Left lung (tissue), 10 donors: ENCODE results near the gene GMEB2. TPM values are rescaled to one million over a fixed set of nuclear protein-coding genes. Genes with fewer than 3 reads are reported as not detected.

Source experiments
- ATAC-seq: fragments of 200-7000 bp; cut with Tn5 transposase; one replicate; pipeline ENCODE4 v1.9.1; 2020; ENCODE audit warnings: moderate library complexity
- DNase-seq, 4 donors: peaks; one replicate each; pipeline ENCODE4 v3.0.0-alpha.2; 2013 to 2020
- H3K27ac ChIP-seq, 2 donors: fragments of 200-600 bp; sonication (generic) in 1 of 2; one replicate each; pipeline versions ENCODE4 v1.5.0 to v1.8.0; 2020 to 2021
- H3K27me3 ChIP-seq, 2 donors: fragments of 200-600 bp; sonication (generic) in 1 of 2; one replicate each; pipeline versions ENCODE4 v1.5.0 to v1.8.0; 2020 to 2021
- H3K36me3 ChIP-seq, 2 donors: fragments of 200-600 bp; sonication (generic) in 1 of 2; one replicate each; pipeline versions ENCODE4 v1.5.0 to v1.8.0; 2020 to 2021
- H3K4me1 ChIP-seq, 2 donors: fragments of 200-600 bp; one replicate each; pipeline ENCODE4 v1.8.0; 2021
- H3K4me3 ChIP-seq, 2 donors: fragments of 200-600 bp; sonication (generic) in 1 of 2; one replicate each; pipeline versions ENCODE4 v1.5.0 to v1.8.0; 2020 to 2021; ENCODE audit warnings: mild to moderate bottlenecking in 1 of 2
- H3K9me3 ChIP-seq, 2 donors: fragments of 200-600 bp; sonication (generic) in 1 of 2; one replicate each; pipeline versions ENCODE4 v1.5.0 to v1.8.0; 2020 to 2021
- intact Hi-C, 2 donors: fragments of 100-400 bp; cut with DNase I; formaldehyde crosslinking; loops; one replicate each; pipeline versions ENCODE4 v1.11.2 to v1.14.2; 2022
- polyA plus RNA-seq, 6 donors: library from polyadenylated mRNA; unstranded; fragments of 120-200 nt; gene quantifications; one replicate each; pipeline ENCODE4 v1.2.1, GENCODE V29; 2013; ENCODE audit not compliant: insufficient read length in 6 of 6
- total RNA-seq, 2 donors: library from RNA; stranded (reverse); fragmentation: NEBNext Ultra II Directional; extraction: Animal tissue kit (Norgen Biotek cat#: 25700); gene quantifications; one replicate each; pipeline ENCODE4 v1.2.1, GENCODE V29; 2021
- TF ChIP-seq, protein P1 (sequence below), 2 donors: fragments of 200-600 bp; sonication (generic) in 1 of 2; IDR thresholded peaks; one replicate each; pipeline versions ENCODE4 v1.5.0 to v1.8.0; 2021; ENCODE audit warnings: antibody characterized with exemption in 2 of 2
- donor health status: DM: no; HTN: yes; CAD: no.
- donor health status: DM: no; HTN: no; CAD: no.

GMEB2 gene
- total and polyA plus RNA-seq, 8 donors: 8.1 to 12.4 (median 10.2) TPM

DNA sequence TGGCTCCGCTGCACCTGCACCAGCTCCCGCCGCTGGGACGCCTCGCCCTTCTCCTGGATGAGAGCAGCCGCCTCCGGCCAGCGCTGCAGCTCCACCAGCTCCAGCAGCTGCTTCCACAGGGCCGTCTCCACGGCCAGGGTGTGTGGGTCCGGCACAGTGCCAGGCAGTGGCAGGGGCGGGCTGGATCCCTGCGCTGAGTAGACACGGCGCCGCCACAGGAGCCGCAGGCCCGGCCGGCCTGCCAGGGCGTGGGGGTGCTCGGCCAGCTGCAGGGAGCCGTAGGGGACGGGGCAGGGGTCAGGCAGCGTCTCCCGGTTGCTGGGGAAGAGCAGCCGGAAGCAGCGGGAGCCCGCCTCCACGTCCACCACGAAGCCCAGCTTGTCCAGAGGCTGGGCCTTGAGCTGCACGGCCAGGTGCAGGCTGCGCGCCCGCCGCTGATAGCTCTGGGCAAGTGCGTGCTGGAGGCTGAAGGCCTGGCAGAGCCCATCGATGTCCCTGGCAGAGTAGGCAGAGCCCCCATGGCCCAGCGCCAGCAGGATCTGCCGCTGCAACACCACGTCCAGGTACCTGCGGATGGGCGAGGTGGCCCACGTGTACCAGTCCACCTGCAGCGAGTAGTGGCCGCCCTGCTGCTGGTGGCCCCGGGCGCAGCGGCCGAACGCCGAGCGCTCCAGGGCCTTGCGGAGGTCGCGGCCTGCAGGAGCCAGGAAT lies 63.5 kb downstream of the GMEB2 start:
- no peaks in the 10 kb centered on the region for H3K9me3 ChIP-seq
- intact Hi-C loops: no loop called here
- no peak overlapping the region for H3K27ac ChIP-seq
- H3K4me3 ChIP-seq: no peak overlapping the region
- peaks cover 0 to 23% of the 10 kb centered on the region in 2 donors for H3K27me3 ChIP-seq
- ATAC-seq (no peak), DNase-seq (no peak)
- TF ChIP-seq, protein P1, sequence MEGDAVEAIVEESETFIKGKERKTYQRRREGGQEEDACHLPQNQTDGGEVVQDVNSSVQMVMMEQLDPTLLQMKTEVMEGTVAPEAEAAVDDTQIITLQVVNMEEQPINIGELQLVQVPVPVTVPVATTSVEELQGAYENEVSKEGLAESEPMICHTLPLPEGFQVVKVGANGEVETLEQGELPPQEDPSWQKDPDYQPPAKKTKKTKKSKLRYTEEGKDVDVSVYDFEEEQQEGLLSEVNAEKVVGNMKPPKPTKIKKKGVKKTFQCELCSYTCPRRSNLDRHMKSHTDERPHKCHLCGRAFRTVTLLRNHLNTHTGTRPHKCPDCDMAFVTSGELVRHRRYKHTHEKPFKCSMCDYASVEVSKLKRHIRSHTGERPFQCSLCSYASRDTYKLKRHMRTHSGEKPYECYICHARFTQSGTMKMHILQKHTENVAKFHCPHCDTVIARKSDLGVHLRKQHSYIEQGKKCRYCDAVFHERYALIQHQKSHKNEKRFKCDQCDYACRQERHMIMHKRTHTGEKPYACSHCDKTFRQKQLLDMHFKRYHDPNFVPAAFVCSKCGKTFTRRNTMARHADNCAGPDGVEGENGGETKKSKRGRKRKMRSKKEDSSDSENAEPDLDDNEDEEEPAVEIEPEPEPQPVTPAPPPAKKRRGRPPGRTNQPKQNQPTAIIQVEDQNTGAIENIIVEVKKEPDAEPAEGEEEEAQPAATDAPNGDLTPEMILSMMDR (IDR thresholded peaks at IDR 0.05): no peak
- peaks cover 0 to 14% of the 10 kb centered on the region in 2 donors for H3K4me1 ChIP-seq
- H3K36me3 ChIP-seq: peaks cover 0 to 97% of the 10 kb centered on the region in 2 donors

- intact Hi-C loops: no loop called here
- TF ChIP-seq, protein P1 (IDR thresholded peaks at IDR 0.05): no peak
- peaks cover 0 to 97% of the 10 kb centered on the region in 2 donors for H3K36me3 ChIP-seq
Observed at GRCh38 chr20:63562461-63563224, 64.3 kb downstream of the GMEB2 start.

DNA sequence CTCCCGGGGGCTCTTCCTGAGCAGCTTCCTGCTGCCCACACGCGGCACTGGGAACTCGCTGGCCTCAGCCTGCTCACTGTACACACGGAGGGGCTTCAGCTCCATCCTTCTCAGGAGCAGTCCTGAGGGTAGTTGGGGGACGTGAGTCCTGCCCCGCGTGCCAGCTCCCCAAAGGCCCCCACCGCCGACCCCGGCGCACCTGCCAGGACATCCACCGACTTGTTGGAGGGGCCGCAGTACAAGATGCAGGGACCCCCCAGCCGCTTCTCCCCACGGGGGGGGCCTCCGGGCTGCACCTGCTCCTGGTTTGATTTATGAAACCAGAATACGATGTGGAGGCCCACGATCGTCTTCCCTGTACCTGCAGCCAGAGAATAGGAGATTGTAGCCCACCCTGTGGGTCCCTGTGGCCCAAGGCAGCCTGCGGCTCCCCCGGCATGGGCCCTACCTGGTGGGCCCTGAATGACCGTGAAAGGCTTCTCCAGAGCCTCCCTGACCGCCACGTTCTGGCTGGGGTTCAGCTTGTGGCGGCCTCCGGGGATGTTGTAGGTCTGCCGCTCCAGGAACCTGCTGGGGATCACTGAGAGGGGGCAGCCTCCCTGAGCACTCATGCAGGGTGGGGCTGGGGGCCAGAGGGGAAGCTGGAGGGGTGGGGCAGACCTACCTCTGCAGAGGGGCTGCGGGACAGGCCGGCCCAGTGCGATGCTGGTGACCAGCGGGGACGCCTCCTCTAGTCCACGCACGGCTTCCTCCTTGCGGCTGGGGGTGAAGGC lies 65.1 kb downstream of the GMEB2 start:
- TF ChIP-seq, protein P1 (IDR thresholded peaks at IDR 0.05): no peak
- H3K9me3 ChIP-seq: no peaks in the 10 kb centered on the region
- intact Hi-C loops: no loop called here
- H3K36me3 ChIP-seq: peaks cover 0 to 93% of the 10 kb centered on the region in 2 donors
- DNase-seq (no peak), ATAC-seq (no peak)
- peaks cover 0 to 23% of the 10 kb centered on the region in 2 donors for H3K27me3 ChIP-seq
- no peak overlapping the region for H3K4me3 ChIP-seq
- no peak overlapping the region for H3K27ac ChIP-seq
- H3K4me1 ChIP-seq: no peaks in the 10 kb centered on the region

More at GRCh38 chr20:63562461-63563224, 64.3 kb downstream of the GMEB2 start:
- Histone ChIP-seq H3K9me3 (no peaks in the 10 kb centered on the region), H3K4me1 (peaks cover 0 to 7% of the 10 kb centered on the region in 2 donors), H3K27ac (no peak overlapping the region), H3K27me3 (peaks cover 0 to 23% of the 10 kb centered on the region in 2 donors), H3K4me3 (no peak overlapping the region)
- ATAC-seq: no peak
- no peak for DNase-seq

GRCh38 chr20:63560856-63561609 lies 65.9 kb downstream of the GMEB2 start:
- DNase-seq: no peak
- TF ChIP-seq, protein P1 (IDR thresholded peaks at IDR 0.05): no peak
- peaks cover 0 to 23% of the 10 kb centered on the region in 2 donors for H3K27me3 ChIP-seq
- no peaks in the 10 kb centered on the region for H3K9me3 ChIP-seq
- ATAC-seq: no peak
- H3K27ac ChIP-seq: no peak overlapping the region
- no peak overlapping the region for H3K4me3 ChIP-seq
- intact Hi-C loops: no loop called here
- peaks cover 0 to 85% of the 10 kb centered on the region in 2 donors for H3K36me3 ChIP-seq
- H3K4me1 ChIP-seq: no peaks in the 10 kb centered on the region
